Measurements from ENCODE around the gene OR5P2. TPM values are rescaled to one million over a fixed set of nuclear protein-coding genes. Genes with fewer than 3 reads are reported as not detected.

The OR5P2 gene
- total RNA-seq (ENCODE audit: low replicate concordance): 0.26 and 0.29 TPM in 2 replicates
- long read RNA-seq: 0 reads

GRCh38 chr11:7796842-7797241 is at the start of gene OR5P2:
Gene OR5P2 (minus strand): TSS chr11:7796942. CDS start chr11:7796942, 0 bp downstream.
- Mint-ChIP-seq H3K9me3 (no peaks in the 10 kb centered on the region), H3K27me3 (no peaks in the 10 kb centered on the region), H3K4me1 (ENCODE audit: unreplicated experiment) (no peaks in the 10 kb centered on the region), H3K4me3 (no peak within 1 kb of the TSS), H3K36me3 (no peaks in the 10 kb centered on the region), H3K27ac (no peak within 1 kb of the TSS)
- DNase-seq (ENCODE audit: extremely low spot score, unreplicated experiment): no peak
- TF ChIP-seq CTCF (conservative IDR thresholded peaks at IDR 0.05): no peak

GRCh38 chr11:7846003-7846402 is 49.3 kb upstream of the OR5P2 start:
- no peak for DNase-seq (ENCODE audit: extremely low spot score, unreplicated experiment)
- no peaks in the 10 kb centered on the region for H3K4me1 Mint-ChIP-seq (ENCODE audit: unreplicated experiment)
- H3K36me3 Mint-ChIP-seq: no peaks in the 10 kb centered on the region
- no peak overlapping the region for H3K27ac Mint-ChIP-seq
- no peak overlapping the region for H3K4me3 Mint-ChIP-seq
- H3K9me3 Mint-ChIP-seq: no peaks in the 10 kb centered on the region
- no peaks in the 10 kb centered on the region for H3K27me3 Mint-ChIP-seq
- TF ChIP-seq CTCF (conservative IDR thresholded peaks at IDR 0.05): no peak

- Mint-ChIP-seq H3K9me3 (no peaks in the 10 kb centered on the region), H3K27ac (no peak overlapping the region), H3K4me1 (ENCODE audit: unreplicated experiment) (no peaks in the 10 kb centered on the region), H3K36me3 (no peaks in the 10 kb centered on the region), H3K4me3 (no peak overlapping the region), H3K27me3 (no peaks in the 10 kb centered on the region)
- DNase-seq (ENCODE audit: extremely low spot score, unreplicated experiment): no peak
- TF ChIP-seq CTCF (conservative IDR thresholded peaks at IDR 0.05): no peak
These were observed 48.2 kb upstream of the OR5P2 start for GRCh38 chr11:7844986-7845385.

GRCh38 chr11:7844521-7844920 is 47.8 kb upstream of the OR5P2 start:
- no peak for DNase-seq (ENCODE audit: extremely low spot score, unreplicated experiment)
- Mint-ChIP-seq H3K4me1 (ENCODE audit: unreplicated experiment) (no peaks in the 10 kb centered on the region), H3K4me3 (no peak overlapping the region), H3K27ac (no peak overlapping the region), H3K36me3 (no peaks in the 10 kb centered on the region), H3K27me3 (no peaks in the 10 kb centered on the region), H3K9me3 (no peaks in the 10 kb centered on the region)
- TF ChIP-seq CTCF (conservative IDR thresholded peaks at IDR 0.05): no peak

GRCh38 chr11:7840578-7840977 is 43.8 kb upstream of the OR5P2 start:
- H3K4me1 Mint-ChIP-seq (ENCODE audit: unreplicated experiment): no peaks in the 10 kb centered on the region
- no peak overlapping the region for H3K4me3 Mint-ChIP-seq
- H3K27me3 Mint-ChIP-seq: no peaks in the 10 kb centered on the region
- H3K9me3 Mint-ChIP-seq: no peaks in the 10 kb centered on the region
- no peak for TF ChIP-seq CTCF (conservative IDR thresholded peaks at IDR 0.05)
- no peak overlapping the region for H3K27ac Mint-ChIP-seq
- no peak for DNase-seq (ENCODE audit: extremely low spot score, unreplicated experiment)
- no peaks in the 10 kb centered on the region for H3K36me3 Mint-ChIP-seq

GRCh38 chr11:7833527-7833926 is 36.8 kb upstream of the OR5P2 start:
- Mint-ChIP-seq H3K27ac (no peak overlapping the region), H3K4me3 (no peak overlapping the region), H3K4me1 (ENCODE audit: unreplicated experiment) (no peaks in the 10 kb centered on the region), H3K9me3 (no peaks in the 10 kb centered on the region), H3K27me3 (no peaks in the 10 kb centered on the region), H3K36me3 (no peaks in the 10 kb centered on the region)
- no peak for TF ChIP-seq CTCF (conservative IDR thresholded peaks at IDR 0.05)
- no peak for DNase-seq (ENCODE audit: extremely low spot score, unreplicated experiment)
